GM12865 (cell line): ENCODE measurements around the gene CYP4F8.

ENCODE experiments used
- DNase-seq: peaks from one replicate; pipeline ENCODE4 v3.0.0; 2010; ENCODE audit warnings: low read depth
- H3K4me3 ChIP-seq: 2 replicates; pipeline ENCODE4 v1.5.1; 2011; ENCODE audit warnings: mild to moderate bottlenecking, low read depth, low read length, control low read depth
- CTCF ChIP-seq: IDR thresholded peaks from 2 replicates; pipeline ENCODE4 v1.5.1; 2011; ENCODE audit warnings: low read length, control low read depth, low read depth, inconsistent platforms; ENCODE audit not compliant: insufficient read depth; ENCODE audit errors: missing control alignments

CYP4F8 gene

GRCh38 chr19:15616627-15617270, 1.7 kb downstream of the CYP4F8 start:
- H3K4me3 ChIP-seq = no peak overlapping the region

GRCh38 chr19:15618321-15618720, 3.3 kb downstream of the CYP4F8 start:
- no peak for DNase-seq
- H3K4me3 ChIP-seq = no peak overlapping the region
- no peak for TF ChIP-seq CTCF

More at GRCh38 chr19:15616627-15617270, 1.7 kb downstream of the CYP4F8 start:
- no peak for TF ChIP-seq CTCF
- DNase-seq = no peak

- no peak for TF ChIP-seq CTCF
- H3K4me3 ChIP-seq = no peak overlapping the region
- DNase-seq = no peak
Observed at GRCh38 chr19:15621801-15622200, 6.8 kb downstream of the CYP4F8 start.

GRCh38 chr19:15622991-15623390, 8.0 kb downstream of the CYP4F8 start:
- no peak for DNase-seq
- TF ChIP-seq CTCF = no peak
- no peak overlapping the region for H3K4me3 ChIP-seq

- TF ChIP-seq CTCF = no peak
- no peak overlapping the region for H3K4me3 ChIP-seq
- no peak for DNase-seq
Observed at GRCh38 chr19:15623711-15624318, 8.8 kb downstream of the CYP4F8 start.

- TF ChIP-seq CTCF = no peak
- no peak overlapping the region for H3K4me3 ChIP-seq
- DNase-seq = no peak
Observed at GRCh38 chr19:15628236-15629002, 13.4 kb downstream of the CYP4F8 start.
